WTC11 (cell line): ENCODE measurements around the gene ELOVL6.

Experiments used
- ATF2 ChIP-seq: sonication (generic); formaldehyde crosslinking; IDR thresholded peaks from 2 replicates; pipeline ENCODE4 v1.8.1; 2022; ENCODE audit warnings: low read depth, missing genetic modification reagents, borderline replicate concordance
- ATF6 ChIP-seq: sonication (generic); formaldehyde crosslinking; IDR thresholded peaks from 2 replicates; pipeline ENCODE4 v1.8.1; 2023; ENCODE audit warnings: mild to moderate bottlenecking, missing genetic modification reagents
- CTCF ChIP-seq: fragments of 200-600 bp; IDR thresholded peaks from 2 replicates; pipeline ENCODE4 v1.8.0; 2022; ENCODE audit warnings: antibody characterized with exemption
- FOXJ3 ChIP-seq: sonication (generic); formaldehyde crosslinking; IDR thresholded peaks from 2 replicates; pipeline ENCODE4 v1.9.0; 2021; ENCODE audit warnings: missing genetic modification reagents, mild to moderate bottlenecking, borderline replicate concordance
- FOXK1 ChIP-seq: sonication (generic); formaldehyde crosslinking; IDR thresholded peaks from 2 replicates; pipeline ENCODE4 v1.8.0; 2022; ENCODE audit warnings: mild to moderate bottlenecking, moderate library complexity, missing genetic modification reagents
- JUN ChIP-seq: sonication (generic); formaldehyde crosslinking; IDR thresholded peaks from 2 replicates; pipeline ENCODE4 v1.8.0; 2023; ENCODE audit warnings: mild to moderate bottlenecking, missing genetic modification reagents
- TP53 ChIP-seq: sonication (generic); formaldehyde crosslinking; IDR thresholded peaks from 2 replicates; pipeline ENCODE4 v1.8.1; 2023; ENCODE audit warnings: mild to moderate bottlenecking, missing genetic modification reagents

GRCh38 chr4:110155654-110156053 is 42.8 kb downstream of the ELOVL6 start:
- TF ChIP-seq FOXJ3 (CRISPR knock-in tag) (no peak), ATF6 (no peak), ATF2 (CRISPR knock-in tag) (no peak), CTCF (no peak), JUN (CRISPR knock-in tag) (no peak), TP53 (no peak), FOXK1 (CRISPR knock-in tag) (no peak)
